ENCODE results near the gene RIPOR2.

Gene RIPOR2

GRCh38 chr6:24861934-24862333 is 73.8 kb downstream of the RIPOR2 start:
- TF ChIP-seq CTCF (IDR thresholded peaks at IDR 0.05; ENCODE audit: low read depth, low read length), result no peak
- no peak overlapping the region for H3K4me3 ChIP-seq (ENCODE audit: low read depth, low read length)

DNA sequence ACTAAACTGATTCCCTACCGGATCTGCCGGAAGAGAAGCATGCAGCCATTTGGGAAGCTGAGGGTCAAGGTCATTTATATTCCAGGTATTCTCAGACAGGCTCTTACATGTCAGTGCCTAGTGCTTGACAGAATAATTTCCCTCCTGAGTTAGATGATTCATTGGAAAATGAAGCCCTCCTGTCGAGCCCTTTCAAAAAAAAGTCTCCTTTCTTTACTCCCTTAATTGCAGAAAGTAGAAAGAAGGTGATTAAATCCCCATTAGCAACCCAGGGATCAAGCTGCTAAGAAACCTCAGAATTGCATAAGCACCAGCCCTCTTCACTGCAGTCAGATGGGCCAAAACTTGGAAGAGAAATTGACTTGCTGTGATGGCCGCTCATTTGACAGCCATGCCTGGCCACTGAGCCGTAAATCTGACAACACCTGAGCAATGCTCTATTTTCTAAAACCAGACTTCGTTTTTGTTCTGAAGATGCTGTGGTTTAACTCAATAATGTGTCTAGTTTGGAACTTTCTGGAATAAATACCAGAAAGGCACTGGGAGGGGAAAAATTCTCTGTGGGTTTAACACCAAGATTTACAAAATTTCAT is 76.1 kb downstream of the RIPOR2 start:
- TF ChIP-seq CTCF (IDR thresholded peaks at IDR 0.05; ENCODE audit: low read depth, low read length), result no peak
- no peak overlapping the region for H3K4me3 ChIP-seq (ENCODE audit: low read depth, low read length)

GRCh38 chr6:24859132-24859531 is 76.6 kb downstream of the RIPOR2 start:
- no peak overlapping the region for H3K4me3 ChIP-seq (ENCODE audit: low read depth, low read length)
- no peak for TF ChIP-seq CTCF (IDR thresholded peaks at IDR 0.05; ENCODE audit: low read depth, low read length)

- no peak overlapping the region for H3K4me3 ChIP-seq (ENCODE audit: low read depth, low read length)
- TF ChIP-seq CTCF (IDR thresholded peaks at IDR 0.05; ENCODE audit: low read depth, low read length), result no peak
These were observed 77.5 kb downstream of the RIPOR2 start for GRCh38 chr6:24858177-24858653.

DNA sequence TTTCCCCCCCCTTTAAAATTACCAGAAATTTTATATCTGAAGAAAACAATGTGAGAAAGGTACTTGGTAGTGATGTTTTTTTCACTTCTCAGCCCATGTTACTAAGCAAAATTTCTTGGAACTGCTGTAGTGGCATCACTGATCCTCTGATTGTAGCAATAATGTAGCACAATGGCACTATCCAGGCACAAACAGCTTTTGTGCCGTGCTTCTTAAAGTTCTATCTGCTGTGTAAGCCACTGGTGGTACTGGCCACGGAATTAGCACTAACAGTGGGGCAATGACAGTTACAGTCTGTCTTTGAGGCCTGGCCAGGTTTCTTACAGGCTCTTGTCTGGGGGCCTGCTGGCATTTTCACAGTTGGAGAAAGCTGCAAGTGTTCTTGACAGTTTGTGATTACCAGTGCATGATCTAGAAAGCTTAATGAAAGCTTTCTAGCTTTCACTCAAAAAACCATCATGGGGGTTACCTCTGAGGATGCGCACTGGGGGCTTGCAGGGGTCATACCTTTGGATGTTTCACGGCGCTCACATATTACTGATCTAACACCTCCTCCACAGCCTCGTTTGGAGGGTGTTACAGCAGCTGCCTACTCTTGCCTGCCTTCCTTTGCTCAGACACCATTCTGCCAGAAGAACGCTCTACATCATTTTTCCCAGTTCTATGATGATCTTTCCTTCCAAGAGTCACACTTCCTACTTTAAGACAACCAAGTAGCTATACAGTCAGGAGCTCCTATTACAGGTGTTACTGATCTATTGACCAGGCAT is 78.7 kb downstream of the RIPOR2 start:
- TF ChIP-seq CTCF (IDR thresholded peaks at IDR 0.05; ENCODE audit: low read depth, low read length), result no peak

DNA sequence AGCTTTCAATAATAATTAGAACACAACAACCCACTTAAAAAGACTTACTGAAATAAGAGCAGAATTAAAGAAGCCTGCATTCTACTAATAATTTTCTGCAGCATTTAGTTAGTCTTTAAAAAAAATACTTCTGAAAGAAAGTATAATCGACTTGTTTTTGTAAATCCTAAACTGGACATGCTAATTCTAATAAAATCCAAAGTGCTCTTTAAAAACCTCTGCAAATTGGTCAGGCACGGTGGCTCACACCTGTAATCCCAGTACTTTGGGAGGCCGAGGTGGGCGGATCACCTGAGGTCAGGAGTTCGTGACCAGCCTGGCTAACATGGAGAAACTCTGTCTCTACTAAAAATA is 79.5 kb downstream of the RIPOR2 start:
- TF ChIP-seq CTCF (IDR thresholded peaks at IDR 0.05; ENCODE audit: low read depth, low read length), result no peak

More for the DNA sequence above, 78.7 kb downstream of the RIPOR2 start:
- H3K4me3 ChIP-seq (ENCODE audit: low read depth, low read length), result no peak overlapping the region

More for the DNA sequence above, 79.5 kb downstream of the RIPOR2 start:
- H3K4me3 ChIP-seq (ENCODE audit: low read depth, low read length), result no peak overlapping the region

Data from WI38 (cell line).